Measurements from ENCODE around the gene FLACC1.

The FLACC1 gene

GRCh38 chr2:201255408-201256033 lies 101.6 kb downstream of the FLACC1 start:
- Histone ChIP-seq H3K9me3 (ENCODE audit: severe bottlenecking) (no peaks in the 10 kb centered on the region), H3K36me3 (no peaks in the 10 kb centered on the region), H3K27me3 (ENCODE audit: insufficient read depth, low read depth, severe bottlenecking) (no peaks in the 10 kb centered on the region), H3K4me3 (ENCODE audit: low read depth, low read length) (no peak overlapping the region), H3K27ac (no peak overlapping the region)
- DNase-seq = no peak
- TF ChIP-seq CTCF (IDR thresholded peaks at IDR 0.05; ENCODE audit: low read depth, low read length) = no peak

GRCh38 chr2:201254081-201254730 lies 102.9 kb downstream of the FLACC1 start:
- Histone ChIP-seq H3K4me3 (ENCODE audit: low read depth, low read length) (no peak overlapping the region), H3K27me3 (ENCODE audit: insufficient read depth, low read depth, severe bottlenecking) (no peaks in the 10 kb centered on the region), H3K36me3 (no peaks in the 10 kb centered on the region), H3K27ac (no peak overlapping the region), H3K9me3 (ENCODE audit: severe bottlenecking) (peaks cover 2% of the 10 kb centered on the region)
- no peak for TF ChIP-seq CTCF (IDR thresholded peaks at IDR 0.05; ENCODE audit: low read depth, low read length)
- no peak for DNase-seq

- Histone ChIP-seq H3K4me3 (ENCODE audit: low read depth, low read length) (no peak overlapping the region), H3K9me3 (ENCODE audit: severe bottlenecking) (peaks cover 3% of the 10 kb centered on the region), H3K27ac (no peak overlapping the region), H3K27me3 (ENCODE audit: insufficient read depth, low read depth, severe bottlenecking) (no peaks in the 10 kb centered on the region), H3K36me3 (no peaks in the 10 kb centered on the region)
- TF ChIP-seq CTCF (IDR thresholded peaks at IDR 0.05; ENCODE audit: low read depth, low read length) = no peak
- no peak for DNase-seq
Observed at GRCh38 chr2:201250741-201251140, 106.4 kb downstream of the FLACC1 start.

- Histone ChIP-seq H3K36me3 (no peaks in the 10 kb centered on the region), H3K9me3 (ENCODE audit: severe bottlenecking) (peaks cover 3% of the 10 kb centered on the region), H3K4me3 (ENCODE audit: low read depth, low read length) (no peak overlapping the region), H3K27ac (no peak overlapping the region), H3K27me3 (ENCODE audit: insufficient read depth, low read depth, severe bottlenecking) (no peaks in the 10 kb centered on the region)
- no peak for TF ChIP-seq CTCF (IDR thresholded peaks at IDR 0.05; ENCODE audit: low read depth, low read length)
- DNase-seq = no peak
Observed at GRCh38 chr2:201249889-201250288, 107.3 kb downstream of the FLACC1 start.

- no peak overlapping the region for H3K27ac ChIP-seq
- H3K4me3 ChIP-seq (ENCODE audit: low read depth, low read length) = no peak overlapping the region
- DNase-seq = no peak
Observed at GRCh38 chr2:201248288-201248844, 108.8 kb downstream of the FLACC1 start.

More at GRCh38 chr2:201248288-201248844, 108.8 kb downstream of the FLACC1 start:
- TF ChIP-seq CTCF (IDR thresholded peaks at IDR 0.05; ENCODE audit: low read depth, low read length) = no peak
- peaks cover 3% of the 10 kb centered on the region for H3K9me3 ChIP-seq (ENCODE audit: severe bottlenecking)
- H3K27me3 ChIP-seq (ENCODE audit: insufficient read depth, low read depth, severe bottlenecking) = no peaks in the 10 kb centered on the region
- no peaks in the 10 kb centered on the region for H3K36me3 ChIP-seq

Data from WERI-Rb-1 (cell line).